ENCODE results near the gene LSM10.

The LSM10 gene

GRCh38 chr1:36408479-36408878 lies 10.8 kb upstream of the LSM10 start:
- no peak for DNase-seq (ENCODE audit: low read depth in 2 of 2)

GRCh38 chr1:36406440-36406839 lies 8.7 kb upstream of the LSM10 start:
- no peak for DNase-seq (ENCODE audit: low read depth in 2 of 2)

DNA sequence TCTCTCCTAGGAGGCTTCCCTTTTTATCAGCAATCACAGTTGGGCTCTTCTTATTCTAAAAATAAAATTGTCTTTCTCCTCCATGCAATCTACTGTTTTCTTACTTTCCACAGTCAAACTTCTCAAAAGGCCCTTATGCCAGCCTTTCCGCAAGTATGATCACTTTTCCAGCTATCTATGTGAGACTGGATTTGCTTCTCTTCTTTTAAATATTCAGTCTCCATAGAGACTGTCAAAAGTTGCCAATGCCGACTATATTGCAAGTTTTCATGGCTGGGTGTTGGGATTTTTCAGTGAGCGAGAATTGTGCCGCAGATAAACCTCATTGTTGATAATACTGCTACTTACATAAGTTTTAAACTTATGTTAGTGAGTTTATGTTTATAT lies 4.8 kb upstream of the LSM10 start:
- no peak for DNase-seq (ENCODE audit: low read depth in 2 of 2)

GRCh38 chr1:36401602-36402503 lies 4.1 kb upstream of the LSM10 start:
- DNase-seq (ENCODE audit: low read depth in 2 of 2): no peak

DNA sequence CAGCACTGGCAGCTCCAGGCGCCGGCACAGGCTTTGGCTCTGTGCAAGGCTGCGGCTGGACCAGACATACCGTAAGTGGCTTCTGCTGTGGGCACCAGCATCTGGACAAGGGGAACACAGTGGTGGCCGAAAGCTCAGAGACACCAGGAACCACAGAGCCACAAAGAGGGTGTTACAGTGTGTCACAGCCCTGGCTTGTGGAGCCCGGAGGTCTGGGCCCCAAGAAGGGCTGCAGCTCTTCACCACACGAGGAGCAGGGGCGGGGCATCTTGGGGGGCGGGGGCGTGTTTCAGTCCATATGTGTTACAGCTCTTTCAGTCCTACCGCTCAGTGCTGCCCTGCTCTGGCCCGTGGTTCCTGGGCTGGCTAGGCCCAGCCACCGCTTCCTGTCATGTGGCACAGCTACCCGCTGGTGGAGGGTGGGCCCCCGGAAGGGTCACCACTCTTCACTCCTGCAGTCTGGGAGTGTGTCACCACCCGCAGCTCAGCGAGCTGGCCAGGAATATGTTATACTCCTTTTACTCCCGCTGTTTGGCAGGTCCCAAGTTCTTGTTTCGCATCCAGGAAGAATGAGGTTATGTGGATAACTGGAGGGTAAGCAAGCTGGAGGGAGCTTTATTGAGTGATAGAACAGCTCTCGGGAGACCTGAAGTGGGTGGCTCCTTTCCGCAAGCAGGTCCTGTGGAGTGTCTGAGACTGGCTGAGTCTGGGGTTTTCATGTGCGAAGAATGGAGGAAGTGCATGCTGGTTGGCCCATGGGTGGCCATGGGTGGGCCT lies 3.3 kb upstream of the LSM10 start:
- peak in 1 of 2 experiments; percentile 22 for DNase-seq (ENCODE audit: low read depth in 2 of 2)

- no peak for DNase-seq (ENCODE audit: low read depth in 2 of 2)
Measured at GRCh38 chr1:36400514-36400824, 2.8 kb upstream of the LSM10 start.

DNA sequence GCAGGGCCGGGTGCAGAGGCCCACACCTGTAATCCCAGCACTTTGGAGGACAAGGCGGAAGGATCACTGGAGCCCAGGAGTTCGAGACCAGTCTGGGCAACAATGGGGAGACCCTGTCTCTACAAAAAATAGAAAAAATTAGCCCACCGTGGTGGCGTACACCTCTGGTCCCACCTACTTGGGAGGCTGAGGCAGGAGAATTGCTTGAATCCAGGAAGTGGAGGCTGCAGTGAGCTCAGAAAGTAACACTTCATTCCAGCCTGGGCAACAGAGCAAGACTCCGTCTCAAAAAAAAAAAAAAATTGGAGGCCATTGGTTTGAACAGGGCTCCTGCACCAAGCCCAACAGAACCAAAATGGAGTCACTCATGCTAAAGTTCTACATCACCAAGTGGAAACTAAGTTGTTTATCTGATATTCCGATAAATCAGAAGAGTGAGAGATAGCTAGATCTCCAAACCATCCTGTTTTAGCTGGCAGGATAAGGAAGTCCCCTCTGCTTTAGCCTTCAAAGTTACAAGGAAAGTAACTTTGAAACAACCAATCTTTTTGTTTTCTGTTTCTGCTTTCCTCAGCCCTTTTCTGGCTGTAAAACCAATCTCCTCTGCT lies 766 bp upstream of the LSM10 start:
- no peak for DNase-seq (ENCODE audit: low read depth in 2 of 2)

GRCh38 chr1:36397083-36397377 lies 678 bp downstream of the LSM10 start:
- no peak for DNase-seq (ENCODE audit: low read depth in 2 of 2)

- no peak for DNase-seq (ENCODE audit: low read depth in 2 of 2)
Measured at GRCh38 chr1:36396359-36396758, 1.3 kb downstream of the LSM10 start.

DNA sequence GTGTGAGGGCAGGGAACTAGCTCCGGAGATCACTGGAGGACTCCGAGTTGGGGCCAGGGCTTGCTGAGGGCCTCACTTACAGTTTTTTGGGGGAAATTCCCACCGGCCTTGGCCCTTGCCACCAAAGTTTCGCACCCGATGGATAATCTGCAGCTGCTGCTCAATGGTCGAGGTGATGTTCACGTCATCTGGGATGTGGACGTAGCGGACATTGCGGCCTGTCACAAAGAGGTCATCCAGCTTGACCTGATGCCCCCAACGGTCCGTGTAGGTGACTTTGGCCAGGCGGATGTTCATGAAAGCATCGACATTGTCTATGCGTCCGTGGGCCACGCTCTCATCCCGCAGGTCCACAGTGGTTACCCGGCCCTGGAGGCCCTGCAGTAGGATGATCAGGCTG lies 4.0 kb downstream of the LSM10 start:
- no peak for DNase-seq (ENCODE audit: low read depth in 2 of 2)

DNA sequence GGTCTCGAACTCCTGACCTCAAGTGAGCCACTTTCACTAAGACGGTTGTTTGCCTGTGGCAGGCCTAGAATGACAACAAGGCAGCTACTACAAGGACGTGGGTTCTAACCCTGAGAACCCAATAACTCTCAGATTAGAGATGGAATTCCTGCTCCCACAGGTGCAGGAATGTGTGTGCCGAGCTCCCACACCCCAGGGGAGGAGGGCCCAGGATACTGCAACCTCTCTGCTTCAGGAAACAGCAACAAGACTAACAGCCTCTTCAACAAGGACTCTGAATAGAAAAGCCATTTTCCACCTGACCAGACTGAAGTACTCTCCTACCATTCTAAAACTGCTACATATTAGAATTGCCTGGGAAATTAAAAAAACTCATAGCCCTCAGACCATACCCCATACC lies 4.9 kb downstream of the LSM10 start:
- no peak for DNase-seq (ENCODE audit: low read depth in 2 of 2)

GRCh38 chr1:36391271-36391670 lies 6.4 kb downstream of the LSM10 start:
- DNase-seq (ENCODE audit: low read depth in 2 of 2): no peak

DNA sequence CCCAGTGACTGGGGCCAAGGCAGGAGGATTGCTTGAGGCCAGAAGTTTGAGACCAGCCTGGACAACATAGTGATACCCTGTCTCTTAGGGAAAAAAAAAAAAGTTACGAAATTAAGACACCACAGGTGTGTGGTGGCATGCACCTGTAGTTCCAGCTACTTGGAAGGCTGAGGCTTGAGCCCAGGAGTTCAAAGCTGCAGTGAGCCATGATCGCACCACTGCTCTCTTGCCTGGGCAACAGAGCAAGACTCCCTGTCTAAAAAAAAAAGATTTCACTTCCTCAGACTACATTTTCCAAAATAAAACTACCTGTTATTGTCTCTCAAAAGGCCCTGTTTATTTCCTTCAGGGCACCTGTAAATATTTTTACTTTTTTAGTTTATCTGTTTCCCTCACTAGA lies 7.3 kb downstream of the LSM10 start:
- DNase-seq (ENCODE audit: low read depth in 2 of 2): no peak

- no peak for DNase-seq (ENCODE audit: low read depth in 2 of 2)
Measured at GRCh38 chr1:36389999-36390398, 7.7 kb downstream of the LSM10 start.

DNA sequence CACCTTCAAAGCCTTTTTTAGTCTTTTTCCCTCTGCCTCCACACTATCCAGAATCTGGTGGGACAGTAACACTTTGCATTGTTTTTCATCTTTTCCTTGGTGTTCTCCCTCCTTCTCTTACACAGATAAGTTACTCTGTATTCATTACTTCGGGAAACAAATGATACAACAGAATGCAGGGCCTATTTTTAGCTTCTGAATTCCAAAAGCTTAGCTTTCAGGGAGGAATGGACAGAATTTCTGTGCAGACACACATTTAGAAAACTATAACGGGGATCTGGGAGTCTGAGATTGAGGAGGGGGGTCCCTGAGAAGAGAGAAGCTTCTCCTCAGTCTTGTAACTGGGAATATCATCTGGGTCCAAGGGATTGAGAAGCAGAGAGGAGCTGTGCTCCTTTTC lies 8.4 kb downstream of the LSM10 start:
- DNase-seq (ENCODE audit: low read depth in 2 of 2): no peak

GRCh38 chr1:36387141-36387949 lies 10.4 kb downstream of the LSM10 start:
- peak; percentile 72 to 74 for DNase-seq (ENCODE audit: low read depth in 2 of 2)

DNA sequence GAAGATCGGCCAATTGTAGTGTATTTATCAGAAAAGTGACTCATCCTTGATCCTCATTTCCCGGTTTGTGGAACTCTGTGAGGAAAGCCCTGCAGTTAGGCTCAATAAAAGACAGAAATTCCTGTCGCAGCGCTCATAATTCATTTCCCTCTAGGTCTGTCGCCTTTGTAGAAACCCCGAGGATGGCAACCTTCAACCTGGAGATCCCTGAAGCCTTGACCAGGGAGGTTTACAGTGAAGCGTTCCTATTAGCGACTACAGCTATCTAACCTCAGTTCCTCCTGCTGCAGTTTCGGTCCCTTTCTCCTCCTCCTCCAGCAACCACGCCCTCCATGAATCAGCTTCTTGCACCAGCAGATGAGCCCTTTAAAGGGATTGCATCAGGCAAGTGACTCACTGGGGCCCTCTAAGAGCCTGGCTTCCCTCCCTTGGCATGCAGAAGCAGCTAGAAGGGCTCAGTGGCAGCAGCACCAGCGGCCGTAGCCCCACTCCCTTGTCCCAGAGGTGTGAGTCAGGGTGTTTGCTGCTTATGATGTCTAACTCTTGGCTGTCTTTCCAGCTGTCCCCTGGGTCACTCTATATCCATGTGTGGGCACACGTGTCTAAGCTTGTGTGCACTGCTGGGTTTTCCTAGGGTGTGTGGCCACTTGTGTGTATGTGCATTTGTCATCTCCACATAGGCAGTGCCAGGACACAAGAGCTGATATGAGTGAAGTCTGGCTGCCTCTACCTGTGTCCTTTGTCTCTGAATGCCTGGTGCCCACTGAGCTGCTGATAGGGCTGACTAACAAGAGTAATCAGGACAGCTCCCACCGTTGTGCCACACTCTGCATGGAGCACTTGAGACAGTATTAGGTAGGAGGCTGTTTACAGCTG lies 11.2 kb downstream of the LSM10 start:
- peak; percentile 99 for DNase-seq (ENCODE audit: low read depth in 2 of 2)

- DNase-seq (ENCODE audit: low read depth in 2 of 2): peak; percentile 99
Measured at GRCh38 chr1:36385410-36386264, 12.1 kb downstream of the LSM10 start, which contains the start of gene STK40. STK40 (minus strand) TSS chr1:36385924; CDS start chr1:36361332, 24,592 bp downstream.

- no peak for DNase-seq (ENCODE audit: low read depth in 2 of 2)
Measured at GRCh38 chr1:36384542-36385409, 12.9 kb downstream of the LSM10 start.

Measured in fibroblast of skin of left quadriceps (primary cell).